ENCODE results near the gene SLC9A3. TPM values are rescaled to one million over a fixed set of nuclear protein-coding genes. Genes with fewer than 3 reads are reported as not detected.

The SLC9A3 gene
- total RNA-seq, 1 experiment from 2014 or later: 0.85 TPM

DNA sequence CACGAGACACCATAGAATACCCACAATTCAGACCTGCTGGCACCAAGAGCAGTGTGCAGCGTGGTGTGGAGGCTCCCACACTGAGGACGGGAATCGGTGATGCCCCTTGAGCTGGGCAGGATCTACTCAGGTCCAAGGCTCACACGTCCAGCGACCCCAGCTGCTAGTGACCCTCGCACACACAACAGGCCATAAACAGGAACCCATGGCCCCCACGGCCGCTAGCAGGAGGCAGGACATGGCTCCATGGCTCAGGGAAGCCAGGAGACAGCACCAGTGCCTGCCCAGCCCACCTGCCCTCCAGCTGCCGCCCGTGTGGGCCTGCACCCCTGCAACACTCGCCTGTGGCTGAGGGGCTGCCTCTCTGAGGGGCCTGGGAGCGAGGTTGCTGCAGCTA, 43.4 kb upstream of the SLC9A3 start:
- Histone ChIP-seq H3K4ac (ENCODE audit: low read depth, low read length) (no peak overlapping the region), H3K4me1 (ENCODE audit: insufficient read depth, low read length) (no peaks in the 10 kb centered on the region), H3K4me2 (ENCODE audit: insufficient read depth, insufficient read length, low read length) (no peak overlapping the region), H2AFZ (ENCODE audit: low read length) (no peak overlapping the region), H2BK5ac (ENCODE audit: insufficient read length, low read length) (no peak overlapping the region), H2AK5ac (ENCODE audit: insufficient read length, low read length) (no peak overlapping the region), H3K18ac (ENCODE audit: insufficient read length, low read depth, low read length) (no peak overlapping the region), H3K9ac (ENCODE audit: extremely low read depth, insufficient read length, low read length) (no peak overlapping the region), H3K23me2 (ENCODE audit: insufficient read length, low read depth, low read length, poor library complexity, severe bottlenecking) (no peaks in the 10 kb centered on the region), H4K91ac (ENCODE audit: insufficient read length, low read depth, low read length) (no peak overlapping the region), H3K79me1 (ENCODE audit: insufficient read depth, low read depth, low read length, poor library complexity, severe bottlenecking) (no peaks in the 10 kb centered on the region), H2BK15ac (ENCODE audit: low read depth, low read length) (no peak overlapping the region), H3K9me3 (ENCODE audit: control insufficient read depth, low read depth, low read length) (no peaks in the 10 kb centered on the region), H3K56ac (ENCODE audit: insufficient read length, low read depth, low read length) (no peak overlapping the region), H3K14ac (ENCODE audit: insufficient read depth, low read length) (no peak overlapping the region), H2BK120ac (ENCODE audit: low read depth, low read length, poor library complexity, severe bottlenecking) (no peak overlapping the region), H2BK12ac (ENCODE audit: insufficient read length, low read depth, low read length) (no peak overlapping the region), H4K20me1 (ENCODE audit: control insufficient read depth, insufficient read depth, insufficient read length) (no peaks in the 10 kb centered on the region), H4K5ac (ENCODE audit: insufficient read length, low read depth, low read length) (no peak overlapping the region), H3T11ph (ENCODE audit: low read length) (no peak overlapping the region), H3K27me3 (ENCODE audit: insufficient read depth, low read length) (peaks cover 2% of the 10 kb centered on the region; the same call in 1 of the 2 replicates), H2BK20ac (ENCODE audit: low read depth, low read length, poor library complexity, severe bottlenecking) (no peak overlapping the region), H3K23ac (ENCODE audit: insufficient read length, low read depth, low read length) (no peak overlapping the region), H3K27ac (ENCODE audit: insufficient read length, low read depth, low read length) (no peak overlapping the region), H3K79me2 (ENCODE audit: insufficient read depth, low read length) (no peaks in the 10 kb centered on the region), H4K8ac (replicated peaks; ENCODE audit: insufficient read length, low read depth, low read length) (no peak overlapping the region)
- Mint-ChIP-seq H3K4me1 (peaks cover 6 to 7% of the 10 kb centered on the region in 2 experiments), H3K27me3 (ENCODE audit: low read depth) (peaks cover 35% of the 10 kb centered on the region), H3K36me3 (ENCODE audit: insufficient read depth in 1 of 3, low read depth in 3 of 3) (no peaks in the 10 kb centered on the region), H3K4me3 (no peak overlapping the region), H3K9me3 (peaks cover 0 to 3% of the 10 kb centered on the region in 2 experiments; a peak in 1 of 5 replicates), H3K27ac (no peak overlapping the region)
- DNase-seq: no peak
- no CpG with 5 or more reads among the region's 13 CpGs for WGBS (ENCODE audit: extremely low coverage, insufficient read length, low lambda C conversion rate)
- TF ChIP-seq CTCF (conservative IDR thresholded peaks at IDR 0.05): no peak

All from H9 (cell line).